Endothelial cell of umbilical vein (primary cell): ENCODE data around the gene PHF12. TPM values are rescaled to one million over a fixed set of nuclear protein-coding genes. Genes with fewer than 3 reads are reported as not detected.

ENCODE experiments used
- BruUV-seq: library from RNA; stranded (reverse); fragments of 400-500 nt; replicated peaks from 2 replicates; lab custom pipeline; 2021; lab: Mats Ljungman, UMichigan
- CTCF ChIA-PET: fragments of 300-600, 350-600 bp; sonication (Branson Sonifier 250); formaldehyde crosslinking; loops from one replicate; lab custom pipeline; 2021; ENCODE audit warnings: antibody characterized with exemption, inconsistent platforms; lab: Charles Lee
- POLR2A ChIA-PET: fragments of 300-600, 350-600 bp; sonication (Branson Sonifier 250); formaldehyde crosslinking; loops from one replicate; lab custom pipeline; 2021; ENCODE audit warnings: antibody characterized with exemption, inconsistent platforms; lab: Charles Lee
- DNase-seq: peaks from one replicate; pipeline ENCODE4 v3.0.0-alpha.2; 2011; ENCODE audit warnings: low read depth, low spot score
- FAIRE-seq: peaks from 2 replicates; lab custom pipeline; 2011; peaks lifted over from hg19 to GRCh38; lab: Jason Lieb, UNC
- H2AFZ ChIP-seq: 2 replicates; pipeline ENCODE4 v1.6.0; 2012; ENCODE audit warnings: low read depth, low read length, control low read depth, inconsistent platforms
- H3K27ac ChIP-seq: 2 replicates; pipeline ENCODE4 v1.5.1; 2011; ENCODE audit warnings: low read depth, mild to moderate bottlenecking, control low read depth, low read length, moderate library complexity; ENCODE audit not compliant: insufficient read depth
- H3K27me3 ChIP-seq, 2 experiments: 2 replicates each; pipeline versions ENCODE4 v1.6.0 to v1.6.1; 2011; ENCODE audit warnings: low read length in 2 of 2, mixed read lengths in 1 of 2; ENCODE audit not compliant: control insufficient read depth in 2 of 2, insufficient read depth in 2 of 2
- H3K36me3 ChIP-seq, 2 experiments: 2 replicates in 1 of 2; 3 replicates in 1 of 2; pipeline ENCODE4 v1.5.1; 2011; ENCODE audit warnings: low read length in 2 of 2, mild to moderate bottlenecking in 1 of 2, moderate library complexity in 1 of 2; ENCODE audit not compliant: control insufficient read depth in 2 of 2, insufficient read depth in 2 of 2; ENCODE audit errors: extremely low read depth in 1 of 2
- H3K4me1 ChIP-seq: 3 replicates; pipeline ENCODE4 v1.5.1; 2011; ENCODE audit warnings: mild to moderate bottlenecking, low read length; ENCODE audit not compliant: control insufficient read depth, insufficient read depth; ENCODE audit errors: extremely low read depth
- H3K4me2 ChIP-seq: 2 replicates; pipeline ENCODE4 v1.6.1; 2011; ENCODE audit warnings: low read length, control low read depth, mixed read lengths; ENCODE audit not compliant: insufficient read depth
- H3K4me3 ChIP-seq, 3 experiments: fragments of 200-600 bp in 1 of 3; sonication (generic), shearing (Covaris generic) in 1 of 3; replicated peaks in 1 of 3; 2 replicates each; pipeline ENCODE4 v1.5.1; 2011 to 2016; ENCODE audit warnings: control low read depth in 3 of 3, low read length in 3 of 3, mild to moderate bottlenecking in 2 of 3, inconsistent platforms in 1 of 3, low read depth in 1 of 3, moderate library complexity in 1 of 3; ENCODE audit not compliant: insufficient read depth in 1 of 3
- H3K79me2 ChIP-seq: 2 replicates; pipeline ENCODE4 v1.6.0; 2012; ENCODE audit warnings: low read length, inconsistent platforms; ENCODE audit not compliant: control insufficient read depth, insufficient read depth
- H3K9ac ChIP-seq: replicated peaks from 2 replicates; pipeline ENCODE3; 2011; ENCODE audit warnings: low read length, control low read depth; ENCODE audit not compliant: insufficient read depth; ENCODE audit errors: extremely low read depth
- H3K9me1 ChIP-seq: replicated peaks from 3 replicates; pipeline ENCODE4 v1.6.0; 2011; ENCODE audit warnings: mild to moderate bottlenecking, low read length; ENCODE audit not compliant: control insufficient read depth, insufficient read depth; ENCODE audit errors: extremely low read depth
- H3K9me3 ChIP-seq: replicated peaks from 2 replicates; pipeline ENCODE4 v1.5.1; 2012; ENCODE audit warnings: low read length, inconsistent platforms; ENCODE audit not compliant: control insufficient read depth, insufficient read depth
- H4K20me1 ChIP-seq: replicated peaks from 2 replicates; pipeline ENCODE3; 2011; ENCODE audit warnings: mild to moderate bottlenecking, low read length; ENCODE audit not compliant: control insufficient read depth, insufficient read depth; ENCODE audit errors: extremely low read depth
- FOS ChIP-seq: IDR thresholded peaks from 2 replicates; pipeline ENCODE4 v1.6.1; 2011; ENCODE audit warnings: mild to moderate bottlenecking, low read length, moderate library complexity, borderline replicate concordance; ENCODE audit not compliant: insufficient read depth
- JUN ChIP-seq: IDR thresholded peaks from 2 replicates; pipeline ENCODE4 v1.6.1; 2011; ENCODE audit warnings: borderline replicate concordance, low read depth; ENCODE audit not compliant: insufficient read length, insufficient read depth
- MAX ChIP-seq: IDR thresholded peaks from 2 replicates; pipeline ENCODE4 v1.6.1; 2011; ENCODE audit not compliant: insufficient read depth, insufficient read length
- MYC ChIP-seq: IDR thresholded peaks from one replicate; pipeline ENCODE4 v1.6.1; 2011; ENCODE audit warnings: mild to moderate bottlenecking, low read depth, low read length
- POLR2A ChIP-seq: IDR thresholded peaks from 2 replicates; pipeline ENCODE4 v1.6.1; 2012; ENCODE audit warnings: low read depth, mild to moderate bottlenecking, control low read depth, low read length
- POLR2AphosphoS5 ChIP-seq: IDR thresholded peaks from 2 replicates; pipeline ENCODE4 v1.6.1; 2012; ENCODE audit warnings: low read depth, mild to moderate bottlenecking, control low read depth, low read length, moderate library complexity; ENCODE audit not compliant: insufficient read depth
- dilution Hi-C: fragments of 300-500 bp; cut with MboI; formaldehyde crosslinking; loops from one replicate; pipeline ENCODE4 v1.15.0; 2019; ENCODE audit warnings: low sequenced_read_pairs; ENCODE audit not compliant: extremely low pct_ligation_motif_present
- intact Hi-C: fragments of 100-400 bp; cut with micrococcal nuclease; formaldehyde crosslinking; loops from one replicate; pipeline ENCODE4 v1.10.0; 2022
- polyA plus RNA-seq, 4 experiments: library from polyadenylated mRNA; depleted of rRNA in 3 of 4; stranded (reverse) in 3 of 4; unstranded in 1 of 4; fragments of >200 nt; gene quantifications; 2 replicates each; pipeline versions ENCODE4 v1.2.1 to v1.2.3, GENCODE V29; 2011 to 2012; ENCODE audit warnings: missing spikeins in 1 of 4
- total RNA-seq: library from RNA; stranded (reverse); gene quantifications from 2 replicates; pipeline ENCODE4 v1.2.3, GENCODE V29; 2021
- TF ChIP-seq, protein P1 (sequence below), 2 donors: IDR thresholded peaks; 1 replicate in 1 of 2; 2 replicates in 1 of 2; pipeline ENCODE4 v1.5.1; 2011; ENCODE audit warnings: low read length in 2 of 2, mild to moderate bottlenecking in 2 of 2, moderate library complexity in 2 of 2, control low read depth in 1 of 2, inconsistent platforms in 1 of 2, low read depth in 1 of 2; ENCODE audit not compliant: insufficient read depth in 1 of 2; ENCODE audit errors: extremely low read depth in 1 of 2

The PHF12 gene
- total and polyA plus RNA-seq, 2 donors (not counting 3 experiments of a cell fraction or from before 2014, with no cell fraction given), result 26.6 to 44.2 TPM

DNA sequence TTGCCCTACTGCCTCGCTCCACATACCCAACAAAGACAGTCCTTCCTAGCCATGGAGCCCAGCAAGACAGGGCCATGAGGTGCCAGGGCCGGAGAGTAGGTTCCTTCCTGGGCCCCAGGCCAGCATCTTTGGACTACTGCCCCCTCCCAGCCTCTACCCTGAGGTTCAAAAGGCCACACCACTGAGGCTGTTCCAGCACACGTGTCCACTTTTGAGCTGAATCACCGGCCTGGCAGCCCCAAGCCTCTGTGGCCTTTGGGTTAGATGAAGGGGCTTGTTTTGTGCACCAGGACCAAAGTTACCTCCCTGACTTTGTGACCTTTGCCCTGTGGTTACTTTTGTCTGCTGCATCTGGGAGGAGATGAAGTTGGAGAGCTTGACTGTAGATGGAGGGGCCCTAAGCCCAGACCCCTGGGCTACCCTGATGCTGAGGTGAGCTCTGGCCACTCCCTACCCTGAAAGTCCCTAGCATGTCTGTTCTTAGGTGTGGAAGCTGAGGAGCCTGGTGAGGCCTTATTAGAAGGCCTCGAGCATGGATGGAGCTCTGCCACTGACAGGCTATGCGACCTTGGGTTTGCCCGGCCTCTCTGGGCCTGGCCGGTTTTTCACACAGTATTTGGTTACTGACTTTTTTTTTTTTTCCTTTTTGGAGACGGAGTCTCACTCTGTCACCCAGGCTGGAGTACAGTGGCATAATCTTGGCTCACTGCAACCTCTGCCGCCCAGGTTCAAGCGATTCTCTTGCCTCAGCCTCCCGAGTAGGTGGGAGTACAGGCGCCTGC, 42.5 kb upstream of the PHF12 start:
- no TSS peak for BruUV-seq
- no peak for TF ChIP-seq POLR2A
- TF ChIP-seq, protein P1, sequence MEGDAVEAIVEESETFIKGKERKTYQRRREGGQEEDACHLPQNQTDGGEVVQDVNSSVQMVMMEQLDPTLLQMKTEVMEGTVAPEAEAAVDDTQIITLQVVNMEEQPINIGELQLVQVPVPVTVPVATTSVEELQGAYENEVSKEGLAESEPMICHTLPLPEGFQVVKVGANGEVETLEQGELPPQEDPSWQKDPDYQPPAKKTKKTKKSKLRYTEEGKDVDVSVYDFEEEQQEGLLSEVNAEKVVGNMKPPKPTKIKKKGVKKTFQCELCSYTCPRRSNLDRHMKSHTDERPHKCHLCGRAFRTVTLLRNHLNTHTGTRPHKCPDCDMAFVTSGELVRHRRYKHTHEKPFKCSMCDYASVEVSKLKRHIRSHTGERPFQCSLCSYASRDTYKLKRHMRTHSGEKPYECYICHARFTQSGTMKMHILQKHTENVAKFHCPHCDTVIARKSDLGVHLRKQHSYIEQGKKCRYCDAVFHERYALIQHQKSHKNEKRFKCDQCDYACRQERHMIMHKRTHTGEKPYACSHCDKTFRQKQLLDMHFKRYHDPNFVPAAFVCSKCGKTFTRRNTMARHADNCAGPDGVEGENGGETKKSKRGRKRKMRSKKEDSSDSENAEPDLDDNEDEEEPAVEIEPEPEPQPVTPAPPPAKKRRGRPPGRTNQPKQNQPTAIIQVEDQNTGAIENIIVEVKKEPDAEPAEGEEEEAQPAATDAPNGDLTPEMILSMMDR (IDR thresholded peaks at IDR 0.05; ENCODE audit: extremely low read depth in 1 of 2, insufficient read depth in 1 of 2, low read depth in 1 of 2, low read length in 2 of 2), result no peak
- no peak for TF ChIP-seq JUN
- no peak for TF ChIP-seq MYC
- no peak for TF ChIP-seq POLR2AphosphoS5
- no peak for TF ChIP-seq FOS
- no peak for TF ChIP-seq MAX
- ChIA-PET POLR2A (no interaction called here), CTCF (interaction anchor here (1.0 to 2.0 kb wide), 4 partner anchors 26 to 123 kb away, joined by 3 to 9 read pairs (median 3); no protein-coding TSS in a partner anchor)
- Histone ChIP-seq H3K4me2 (no peak overlapping the region), H3K9ac (no peak overlapping the region), H3K9me3 (no peaks in the 10 kb centered on the region), H3K79me2 (no peaks in the 10 kb centered on the region), H3K36me3 (no peaks in the 10 kb centered on the region), H3K27me3 (peaks cover 0 to 1% of the 10 kb centered on the region in 2 experiments), H3K9me1 (no peaks in the 10 kb centered on the region), H3K4me1 (no peaks in the 10 kb centered on the region), H2AFZ (no peak overlapping the region), H3K4me3 (no peak overlapping the region), H3K27ac (no peak overlapping the region), H4K20me1 (no peaks in the 10 kb centered on the region)
- intact Hi-C loops (no loop called here), dilution Hi-C loops (no loop called here)
- DNase-seq (no peak), FAIRE-seq (no peak)
